GM12878 (cell line): ENCODE results near the gene COL4A1. TPM values are rescaled to one million over a fixed set of nuclear protein-coding genes. Genes with fewer than 3 reads are reported as not detected.

Experiments used
- ATAC-seq: fragments of 200-7000 bp; cut with Tn5 transposase; 3 replicates; pipeline ENCODE4 v1.9.1; 2020; ENCODE audit warnings: mild to moderate bottlenecking, moderate library complexity
- BruUV-seq: library from RNA; stranded (reverse); fragments of 400-500 nt; replicated peaks from 2 replicates; lab custom pipeline; 2021; lab: Mats Ljungman, UMichigan
- CTCF ChIA-PET: fragments of 300-600 bp; sonication (Branson Sonifier 250); formaldehyde crosslinking; extraction: SDS; loops from one replicate; lab custom pipeline; 2021; ENCODE audit warnings: inconsistent platforms; lab: Yijun Ruan, JAX
- POLR2A ChIA-PET: fragments of 350-600 bp; formaldehyde crosslinking; extraction: SDS; loops from one replicate; lab custom pipeline; 2021; ENCODE audit warnings: inconsistent platforms; lab: Charles Lee
- RAD21 ChIA-PET: fragments of 300-600 bp; sonication (Branson Sonifier 250); formaldehyde crosslinking; loops from one replicate; lab custom pipeline; 2023; ENCODE audit warnings: antibody characterized with exemption; ENCODE audit not compliant: unreplicated experiment; lab: Charles Lee
- SMC1A ChIA-PET: fragments of 300-600 bp; sonication (Branson Sonifier 250); formaldehyde crosslinking; loops from one replicate; lab custom pipeline; 2023; ENCODE audit not compliant: unreplicated experiment, uncharacterized antibody; lab: Charles Lee
- DNase-seq: peaks from one replicate; pipeline ENCODE4 v3.0.0-alpha.2; 2011; ENCODE audit warnings: low read depth, low spot score
- FAIRE-seq: peaks from 3 replicates; lab custom pipeline; 2011; peaks lifted over from hg19 to GRCh38; lab: Jason Lieb, UNC
- H2AFZ ChIP-seq: 2 replicates; pipeline ENCODE4 v1.6.0; 2011; ENCODE audit warnings: low read depth, low read length, control low read depth; ENCODE audit not compliant: control insufficient read depth
- H3K27ac ChIP-seq: 2 replicates; pipeline ENCODE4 v1.5.1; 2011; ENCODE audit warnings: control low read depth; ENCODE audit not compliant: control insufficient read depth, insufficient read depth
- H3K27me3 ChIP-seq, 2 experiments: replicated peaks in 1 of 2; 2 replicates each; pipeline versions ENCODE4 v1.6.0 to v1.6.1; 2011; ENCODE audit warnings: low read length in 1 of 2; ENCODE audit not compliant: control insufficient read depth in 2 of 2, insufficient read depth in 2 of 2
- H3K36me3 ChIP-seq, 2 experiments: 2 replicates each; pipeline ENCODE4 v1.5.1; 2011; ENCODE audit warnings: low read length in 1 of 2; ENCODE audit not compliant: control insufficient read depth in 2 of 2, insufficient read depth in 2 of 2
- H3K4me1 ChIP-seq: 2 replicates; pipeline ENCODE4 v1.6.1; 2011; ENCODE audit warnings: mild to moderate bottlenecking, low read length, moderate library complexity, mixed read lengths; ENCODE audit not compliant: control insufficient read depth, insufficient read depth
- H3K4me2 ChIP-seq: 2 replicates; pipeline ENCODE4 v1.6.0; 2011; ENCODE audit warnings: control low read depth; ENCODE audit not compliant: control insufficient read depth, insufficient read depth
- H3K4me3 ChIP-seq: fragments of 200-600 bp; sonication (generic); 2 replicates; pipeline ENCODE4 v1.5.1; 2016
- H3K79me2 ChIP-seq: 2 replicates; pipeline ENCODE4 v1.6.0; 2011; ENCODE audit warnings: low read length; ENCODE audit not compliant: control insufficient read depth, insufficient read depth
- H3K9ac ChIP-seq: 2 replicates; pipeline ENCODE4 v1.8.0; 2011; ENCODE audit warnings: low read length, control low read depth, mixed read lengths; ENCODE audit not compliant: control insufficient read depth, insufficient read depth
- H3K9me3 ChIP-seq: replicated peaks from 3 replicates; pipeline ENCODE4 v1.5.1; 2011; ENCODE audit warnings: mild to moderate bottlenecking, low read length; ENCODE audit not compliant: control insufficient read depth, insufficient read depth
- H4K20me1 ChIP-seq: 2 replicates; pipeline ENCODE4 v1.6.0; 2011; ENCODE audit not compliant: control insufficient read depth, insufficient read depth
- ETV6 ChIP-seq, 2 experiments: fragments of 450-650 bp in 1 of 2; IDR thresholded peaks in 1 of 2; conservative IDR thresholded peaks in 1 of 2; 2 replicates each; pipeline ENCODE4 v1.6.1; 2014; ENCODE audit warnings: antibody characterized with exemption in 1 of 2, borderline replicate concordance in 1 of 2, low read depth in 1 of 2, mild to moderate bottlenecking in 1 of 2, moderate library complexity in 1 of 2
- HCFC1 ChIP-seq: fragments of 150-350 bp; IDR thresholded peaks from 2 replicates; pipeline ENCODE4 v1.6.1; 2014; ENCODE audit warnings: low read length
- IKZF1 ChIP-seq: fragments of 450-650 bp; conservative IDR thresholded peaks from 2 replicates; pipeline ENCODE4 v1.6.1; 2017; ENCODE audit warnings: antibody characterized with exemption, mild to moderate bottlenecking
- PML ChIP-seq: IDR thresholded peaks from 2 replicates; pipeline ENCODE4 v1.6.1; 2012; ENCODE audit warnings: low read length, inconsistent platforms
- SMC3 ChIP-seq: IDR thresholded peaks from 2 replicates; pipeline ENCODE4 v1.6.1; 2011; ENCODE audit warnings: low read length, improper control_type of control experiment, borderline replicate concordance
- SP1 ChIP-seq: IDR thresholded peaks from one replicate; pipeline ENCODE4 v1.6.1; 2011; ENCODE audit warnings: low read depth, low read length
- SREBF2 ChIP-seq: IDR thresholded peaks from 2 replicates; pipeline ENCODE4 v1.6.1; 2012; ENCODE audit warnings: mild to moderate bottlenecking, low read length
- WGBS: methylation state at CpG from one replicate; pipeline ENCODE4 v1.1.6; 2016; ENCODE audit warnings: low lambda C conversion rate; ENCODE audit not compliant: insufficient replicate concordance, insufficient coverage; ENCODE audit errors: missing lambda C conversion rate; 5-methylcytosine and 5-hydroxymethylcytosine counted together
- in situ Hi-C: fragments of 300-500 bp; cut with MboI; formaldehyde crosslinking; loops from 9 replicates; pipeline ENCODE4 v1.14.3; 2018; ENCODE audit warnings: mixed read lengths
- intact Hi-C: fragments of 100-400 bp; cut with micrococcal nuclease; formaldehyde crosslinking; loops from one replicate; pipeline ENCODE4 v1.14.2; 2022; ENCODE audit not compliant: unreplicated experiment
- polyA plus RNA-seq, 11 experiments: library from polyadenylated mRNA; depleted of rRNA in 4 of 11; unstranded in 6 of 11; stranded (reverse) in 5 of 11; fragments of >200 nt; fragmentation: Nextera tagmentation in 4 of 11; fragmentation: Illumina TruSeq in 1 of 11; extraction: Ambion mirVana in 4 of 11; extraction: Trizol in 1 of 11; gene quantifications; 1 replicate in 1 of 11; 2 replicates in 10 of 11; pipeline versions ENCODE4 v1.2.1 to v1.2.3, GENCODE V29; 2011 to 2016; ENCODE audit warnings: inconsistent platforms in 2 of 11, missing spikeins in 2 of 11, low read depth in 1 of 11
- total RNA-seq, 4 experiments: library from RNA; depleted of rRNA in 3 of 4; stranded (reverse); fragments of >200 nt in 3 of 4; fragmentation: Illumina TruSeq in 1 of 4; extraction: Trizol in 1 of 4; gene quantifications; 2 replicates each; pipeline versions ENCODE4 v1.2.1 to v1.2.3, GENCODE V29; 2013 to 2021
- TF ChIP-seq, protein P1 (sequence below): IDR thresholded peaks from 2 replicates; pipeline ENCODE4 v1.6.1; 2012; ENCODE audit warnings: improper control_type of control experiment, low read depth, low read length; ENCODE audit not compliant: insufficient replicate concordance
- TF ChIP-seq, protein P2 (sequence below): fragments of 450-650 bp; IDR thresholded peaks from 2 replicates; pipeline ENCODE4 v1.6.1; 2017; ENCODE audit warnings: borderline replicate concordance
- TF ChIP-seq, protein P3 (sequence below): IDR thresholded peaks from 2 replicates; pipeline ENCODE4 v1.6.1; 2011; ENCODE audit warnings: borderline replicate concordance, low read depth, mild to moderate bottlenecking, moderate library complexity, low read length; ENCODE audit not compliant: insufficient read depth, poor library complexity, severe bottlenecking

Gene COL4A1
- total and polyA plus RNA-seq, 10 of the 15 experiments (the other 5 are each of a cell fraction or from before 2014, with no cell fraction given): 0.07 to 0.31 (median 0.13) TPM; not detected in 6

DNA sequence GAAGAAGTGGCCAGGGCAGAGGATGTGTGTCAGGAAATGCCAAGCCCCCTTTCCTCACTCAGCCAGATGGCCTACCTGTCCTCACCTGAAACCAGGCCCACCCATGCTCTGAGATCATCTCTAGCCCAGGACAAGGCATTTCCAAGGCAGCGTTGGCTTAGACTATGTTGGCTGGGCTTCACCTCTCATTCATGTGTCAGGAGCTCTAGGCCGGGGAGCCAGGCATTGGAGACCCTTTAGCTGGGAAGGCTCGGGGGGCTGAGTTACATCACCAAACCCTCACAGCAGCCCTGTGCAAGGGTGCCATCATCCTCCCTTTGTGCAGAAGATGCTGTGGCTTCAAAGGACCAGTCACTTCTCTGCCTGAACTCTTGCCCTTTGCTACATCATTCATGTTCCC lies 40.1 kb upstream of the COL4A1 start (continued):
- TF ChIP-seq, protein P1, sequence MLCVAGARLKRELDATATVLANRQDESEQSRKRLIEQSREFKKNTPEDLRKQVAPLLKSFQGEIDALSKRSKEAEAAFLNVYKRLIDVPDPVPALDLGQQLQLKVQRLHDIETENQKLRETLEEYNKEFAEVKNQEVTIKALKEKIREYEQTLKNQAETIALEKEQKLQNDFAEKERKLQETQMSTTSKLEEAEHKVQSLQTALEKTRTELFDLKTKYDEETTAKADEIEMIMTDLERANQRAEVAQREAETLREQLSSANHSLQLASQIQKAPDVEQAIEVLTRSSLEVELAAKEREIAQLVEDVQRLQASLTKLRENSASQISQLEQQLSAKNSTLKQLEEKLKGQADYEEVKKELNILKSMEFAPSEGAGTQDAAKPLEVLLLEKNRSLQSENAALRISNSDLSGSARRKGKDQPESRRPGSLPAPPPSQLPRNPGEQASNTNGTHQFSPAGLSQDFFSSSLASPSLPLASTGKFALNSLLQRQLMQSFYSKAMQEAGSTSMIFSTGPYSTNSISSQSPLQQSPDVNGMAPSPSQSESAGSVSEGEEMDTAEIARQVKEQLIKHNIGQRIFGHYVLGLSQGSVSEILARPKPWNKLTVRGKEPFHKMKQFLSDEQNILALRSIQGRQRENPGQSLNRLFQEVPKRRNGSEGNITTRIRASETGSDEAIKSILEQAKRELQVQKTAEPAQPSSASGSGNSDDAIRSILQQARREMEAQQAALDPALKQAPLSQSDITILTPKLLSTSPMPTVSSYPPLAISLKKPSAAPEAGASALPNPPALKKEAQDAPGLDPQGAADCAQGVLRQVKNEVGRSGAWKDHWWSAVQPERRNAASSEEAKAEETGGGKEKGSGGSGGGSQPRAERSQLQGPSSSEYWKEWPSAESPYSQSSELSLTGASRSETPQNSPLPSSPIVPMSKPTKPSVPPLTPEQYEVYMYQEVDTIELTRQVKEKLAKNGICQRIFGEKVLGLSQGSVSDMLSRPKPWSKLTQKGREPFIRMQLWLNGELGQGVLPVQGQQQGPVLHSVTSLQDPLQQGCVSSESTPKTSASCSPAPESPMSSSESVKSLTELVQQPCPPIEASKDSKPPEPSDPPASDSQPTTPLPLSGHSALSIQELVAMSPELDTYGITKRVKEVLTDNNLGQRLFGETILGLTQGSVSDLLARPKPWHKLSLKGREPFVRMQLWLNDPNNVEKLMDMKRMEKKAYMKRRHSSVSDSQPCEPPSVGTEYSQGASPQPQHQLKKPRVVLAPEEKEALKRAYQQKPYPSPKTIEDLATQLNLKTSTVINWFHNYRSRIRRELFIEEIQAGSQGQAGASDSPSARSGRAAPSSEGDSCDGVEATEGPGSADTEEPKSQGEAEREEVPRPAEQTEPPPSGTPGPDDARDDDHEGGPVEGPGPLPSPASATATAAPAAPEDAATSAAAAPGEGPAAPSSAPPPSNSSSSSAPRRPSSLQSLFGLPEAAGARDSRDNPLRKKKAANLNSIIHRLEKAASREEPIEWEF: no peak
- no peak for TF ChIP-seq SMC3

DNA sequence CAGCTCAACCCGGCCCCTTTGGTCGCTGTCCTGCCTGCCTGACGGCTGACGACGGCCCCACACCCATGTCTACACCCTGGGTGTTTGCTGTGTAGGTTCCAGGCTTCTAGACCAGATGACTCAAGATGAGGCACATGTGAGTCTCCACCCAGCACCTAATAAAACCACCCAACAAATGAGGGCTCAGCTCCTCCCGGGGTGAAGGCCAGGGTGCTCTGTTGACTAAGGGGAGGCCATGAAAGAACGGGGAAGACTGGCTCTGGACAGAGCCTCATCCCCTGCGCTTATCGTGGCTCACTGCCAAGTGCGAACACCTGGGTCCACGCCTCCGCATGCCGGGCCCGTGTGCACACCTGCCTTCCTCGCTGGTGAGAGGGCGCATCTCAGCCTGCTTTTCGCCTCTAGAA lies 39.7 kb upstream of the COL4A1 start:
- no peak overlapping the region for H2AFZ ChIP-seq
- BruUV-seq: no TSS peak
- intact Hi-C loops: no loop called here
- DNase-seq (no peak), FAIRE-seq (no peak), ATAC-seq (no peak)
- CTCF ChIA-PET: no interaction called here
- 31% methylated on average over 17 of the region's 17 CpGs for WGBS
- RAD21 ChIA-PET: no interaction called here
- H3K4me2 ChIP-seq: no peak overlapping the region
- POLR2A ChIA-PET: no interaction called here
- no peaks in the 10 kb centered on the region for H3K36me3 ChIP-seq
- SMC1A ChIA-PET: no interaction called here
- no peaks in the 10 kb centered on the region for H3K79me2 ChIP-seq
- no peak overlapping the region for H3K27ac ChIP-seq
- no peak overlapping the region for H3K4me3 ChIP-seq
- in situ Hi-C loops: no loop called here
- no peak for TF ChIP-seq HCFC1
- no peak for TF ChIP-seq ETV6 (conservative IDR thresholded peaks at IDR 0.05 in 1 of 2, IDR thresholded peaks at IDR 0.05 in 1 of 2; ENCODE audit: borderline replicate concordance in 1 of 2, low read depth in 1 of 2)
- TF ChIP-seq, protein P2, sequence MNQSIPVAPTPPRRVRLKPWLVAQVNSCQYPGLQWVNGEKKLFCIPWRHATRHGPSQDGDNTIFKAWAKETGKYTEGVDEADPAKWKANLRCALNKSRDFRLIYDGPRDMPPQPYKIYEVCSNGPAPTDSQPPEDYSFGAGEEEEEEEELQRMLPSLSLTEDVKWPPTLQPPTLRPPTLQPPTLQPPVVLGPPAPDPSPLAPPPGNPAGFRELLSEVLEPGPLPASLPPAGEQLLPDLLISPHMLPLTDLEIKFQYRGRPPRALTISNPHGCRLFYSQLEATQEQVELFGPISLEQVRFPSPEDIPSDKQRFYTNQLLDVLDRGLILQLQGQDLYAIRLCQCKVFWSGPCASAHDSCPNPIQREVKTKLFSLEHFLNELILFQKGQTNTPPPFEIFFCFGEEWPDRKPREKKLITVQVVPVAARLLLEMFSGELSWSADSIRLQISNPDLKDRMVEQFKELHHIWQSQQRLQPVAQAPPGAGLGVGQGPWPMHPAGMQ: no peak
- no peak for TF ChIP-seq IKZF1
- TF ChIP-seq SP1: no peak
- TF ChIP-seq SREBF2: no peak
- TF ChIP-seq, protein P3, sequence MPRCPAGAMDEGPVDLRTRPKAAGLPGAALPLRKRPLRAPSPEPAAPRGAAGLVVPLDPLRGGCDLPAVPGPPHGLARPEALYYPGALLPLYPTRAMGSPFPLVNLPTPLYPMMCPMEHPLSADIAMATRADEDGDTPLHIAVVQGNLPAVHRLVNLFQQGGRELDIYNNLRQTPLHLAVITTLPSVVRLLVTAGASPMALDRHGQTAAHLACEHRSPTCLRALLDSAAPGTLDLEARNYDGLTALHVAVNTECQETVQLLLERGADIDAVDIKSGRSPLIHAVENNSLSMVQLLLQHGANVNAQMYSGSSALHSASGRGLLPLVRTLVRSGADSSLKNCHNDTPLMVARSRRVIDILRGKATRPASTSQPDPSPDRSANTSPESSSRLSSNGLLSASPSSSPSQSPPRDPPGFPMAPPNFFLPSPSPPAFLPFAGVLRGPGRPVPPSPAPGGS: no peak
- no peak for TF ChIP-seq PML
- H3K9me3 ChIP-seq: no peaks in the 10 kb centered on the region
- H3K27me3 ChIP-seq: peaks cover 0 to 4% of the 10 kb centered on the region in 2 experiments; a peak in 1 of 4 replicates
- H4K20me1 ChIP-seq: no peaks in the 10 kb centered on the region
- H3K9ac ChIP-seq: no peak overlapping the region
- no peaks in the 10 kb centered on the region for H3K4me1 ChIP-seq
